NT2/D1 (cell line): ENCODE data around the gene THAP11.
A peak's percentile ranks its signal among the peaks of the same experiment; 100 is the strongest.

Source experiments
- DNase-seq: peaks from one replicate; pipeline ENCODE4 v3.0.0-alpha.2; 2011; ENCODE audit warnings: low read depth, low spot score
- H3K27me3 ChIP-seq: 2 replicates; pipeline ENCODE4 v1.6.0; 2011; ENCODE audit warnings: mild to moderate bottlenecking; ENCODE audit not compliant: insufficient read length, insufficient read depth
- H3K36me3 ChIP-seq: 2 replicates; pipeline ENCODE4 v1.6.1; 2011; ENCODE audit warnings: mild to moderate bottlenecking, low read length, mixed read lengths; ENCODE audit not compliant: insufficient read depth, insufficient read length
- H3K4me1 ChIP-seq: 2 replicates; pipeline ENCODE4 v1.5.1; 2011; ENCODE audit not compliant: insufficient read depth, insufficient read length
- H3K4me3 ChIP-seq: 2 replicates; pipeline ENCODE4 v1.5.1; 2011; ENCODE audit warnings: low read depth; ENCODE audit not compliant: insufficient read length
- H3K9ac ChIP-seq: 2 replicates; pipeline ENCODE4 v1.6.0; 2011; ENCODE audit warnings: low read depth; ENCODE audit not compliant: insufficient read length
- H3K9me3 ChIP-seq: 2 replicates; pipeline ENCODE4 v1.5.1; 2011; ENCODE audit warnings: mild to moderate bottlenecking, low read length; ENCODE audit not compliant: insufficient read depth
- SUZ12 ChIP-seq: IDR thresholded peaks from 2 replicates; pipeline ENCODE4 v1.6.1; 2011; ENCODE audit not compliant: insufficient read length, insufficient read depth; ENCODE audit errors: extremely low read depth
- YY1 ChIP-seq: IDR thresholded peaks from 2 replicates; pipeline ENCODE4 v1.6.1; 2011; ENCODE audit not compliant: insufficient read length, insufficient read depth
- ZNF274 ChIP-seq: IDR thresholded peaks from 2 replicates; pipeline ENCODE4 v1.6.1; 2011; ENCODE audit warnings: mild to moderate bottlenecking, low read depth, low read length

THAP11 gene

GRCh38 chr16:67874372-67874771 lies 32.3 kb downstream of the THAP11 start:
- Histone ChIP-seq H3K4me3 (peak overlapping the region; percentile 96), H3K9ac (peak overlapping the region; percentile 97), H3K36me3 (peaks cover 74% of the 10 kb centered on the region), H3K27me3 (no peaks in the 10 kb centered on the region), H3K4me1 (peaks cover 3% of the 10 kb centered on the region), H3K9me3 (no peaks in the 10 kb centered on the region)
- DNase-seq, result no peak
- TF ChIP-seq YY1, result no peak
- TF ChIP-seq SUZ12, result no peak
- TF ChIP-seq ZNF274, result no peak

GRCh38 chr16:67877064-67877463 lies 34.9 kb downstream of the THAP11 start:
- TF ChIP-seq SUZ12 (no peak), ZNF274 (no peak), YY1 (no peak)
- no peaks in the 10 kb centered on the region for H3K27me3 ChIP-seq
- peaks cover 3% of the 10 kb centered on the region for H3K4me1 ChIP-seq
- no peak for DNase-seq
- peaks cover 76% of the 10 kb centered on the region for H3K36me3 ChIP-seq
- no peak overlapping the region for H3K9ac ChIP-seq
- no peaks in the 10 kb centered on the region for H3K9me3 ChIP-seq
- no peak overlapping the region for H3K4me3 ChIP-seq

- Histone ChIP-seq H3K4me1 (peaks cover 4% of the 10 kb centered on the region), H3K27me3 (no peaks in the 10 kb centered on the region), H3K9ac (no peak overlapping the region), H3K36me3 (peaks cover 86% of the 10 kb centered on the region), H3K4me3 (no peak overlapping the region), H3K9me3 (no peaks in the 10 kb centered on the region)
- DNase-seq, result no peak
- TF ChIP-seq ZNF274 (no peak), YY1 (no peak), SUZ12 (no peak)
These were observed 36.1 kb downstream of the THAP11 start for GRCh38 chr16:67878232-67878631.

GRCh38 chr16:67878846-67879245 lies 36.7 kb downstream of the THAP11 start:
- Histone ChIP-seq H3K9me3 (no peaks in the 10 kb centered on the region), H3K36me3 (peaks cover 92% of the 10 kb centered on the region)

GRCh38 chr16:67879462-67879861 lies 37.3 kb downstream of the THAP11 start:
- H3K4me3 ChIP-seq, result no peak overlapping the region
- H3K9ac ChIP-seq, result no peak overlapping the region
- no peak for DNase-seq
- H3K4me1 ChIP-seq, result peaks cover 10% of the 10 kb centered on the region
- H3K9me3 ChIP-seq, result no peaks in the 10 kb centered on the region
- TF ChIP-seq YY1 (no peak), SUZ12 (no peak), ZNF274 (no peak)
- H3K36me3 ChIP-seq, result peaks cover 98% of the 10 kb centered on the region
- H3K27me3 ChIP-seq, result no peaks in the 10 kb centered on the region

More at GRCh38 chr16:67878846-67879245, 36.7 kb downstream of the THAP11 start:
- Histone ChIP-seq H3K9ac (no peak overlapping the region), H3K4me1 (peaks cover 5% of the 10 kb centered on the region), H3K27me3 (no peaks in the 10 kb centered on the region), H3K4me3 (no peak overlapping the region)
- TF ChIP-seq YY1, result no peak
- no peak for TF ChIP-seq ZNF274
- no peak for DNase-seq

- no peak for DNase-seq
- H3K9me3 ChIP-seq, result no peaks in the 10 kb centered on the region
- no peaks in the 10 kb centered on the region for H3K27me3 ChIP-seq
- peaks cover 96% of the 10 kb centered on the region for H3K36me3 ChIP-seq
- H3K4me3 ChIP-seq, result no peak overlapping the region
- TF ChIP-seq YY1, result no peak
- no peak for TF ChIP-seq ZNF274
- no peak for TF ChIP-seq SUZ12
- no peak overlapping the region for H3K9ac ChIP-seq
- peaks cover 10% of the 10 kb centered on the region for H3K4me1 ChIP-seq
These were observed 37.8 kb downstream of the THAP11 start for GRCh38 chr16:67879936-67880335.

GRCh38 chr16:67880584-67880983 lies 38.5 kb downstream of the THAP11 start:
- H3K9ac ChIP-seq, result no peak overlapping the region
- peaks cover 10% of the 10 kb centered on the region for H3K4me1 ChIP-seq
- DNase-seq, result no peak
- peaks cover 90% of the 10 kb centered on the region for H3K36me3 ChIP-seq
- H3K27me3 ChIP-seq, result no peaks in the 10 kb centered on the region
- no peaks in the 10 kb centered on the region for H3K9me3 ChIP-seq
- TF ChIP-seq ZNF274 (no peak), YY1 (no peak), SUZ12 (no peak)
- H3K4me3 ChIP-seq, result no peak overlapping the region

GRCh38 chr16:67881621-67882161 lies 39.6 kb downstream of the THAP11 start:
- no peak for TF ChIP-seq SUZ12
- no peak for TF ChIP-seq ZNF274
- Histone ChIP-seq H3K36me3 (peaks cover 83% of the 10 kb centered on the region), H3K9me3 (no peaks in the 10 kb centered on the region), H3K27me3 (no peaks in the 10 kb centered on the region), H3K9ac (no peak overlapping the region), H3K4me3 (no peak overlapping the region), H3K4me1 (peaks cover 16% of the 10 kb centered on the region)
- DNase-seq, result no peak
